AG09309 (cell line): ENCODE measurements around the gene ZNF333.

Source experiments
- DNase-seq: peaks from one replicate; pipeline ENCODE4 v3.0.0-alpha.2; 2010; ENCODE audit warnings: low read depth
- H3K4me3 ChIP-seq: 2 replicates; pipeline ENCODE4 v1.5.1; 2011; ENCODE audit warnings: mild to moderate bottlenecking, low read depth, low read length, moderate library complexity; ENCODE audit not compliant: control insufficient read depth
- CTCF ChIP-seq: IDR thresholded peaks from 2 replicates; pipeline ENCODE4 v1.5.1; 2011; ENCODE audit warnings: mild to moderate bottlenecking, low read depth, low read length, inconsistent platforms; ENCODE audit not compliant: insufficient read depth, control insufficient read depth; ENCODE audit errors: missing control alignments

The ZNF333 gene

DNA sequence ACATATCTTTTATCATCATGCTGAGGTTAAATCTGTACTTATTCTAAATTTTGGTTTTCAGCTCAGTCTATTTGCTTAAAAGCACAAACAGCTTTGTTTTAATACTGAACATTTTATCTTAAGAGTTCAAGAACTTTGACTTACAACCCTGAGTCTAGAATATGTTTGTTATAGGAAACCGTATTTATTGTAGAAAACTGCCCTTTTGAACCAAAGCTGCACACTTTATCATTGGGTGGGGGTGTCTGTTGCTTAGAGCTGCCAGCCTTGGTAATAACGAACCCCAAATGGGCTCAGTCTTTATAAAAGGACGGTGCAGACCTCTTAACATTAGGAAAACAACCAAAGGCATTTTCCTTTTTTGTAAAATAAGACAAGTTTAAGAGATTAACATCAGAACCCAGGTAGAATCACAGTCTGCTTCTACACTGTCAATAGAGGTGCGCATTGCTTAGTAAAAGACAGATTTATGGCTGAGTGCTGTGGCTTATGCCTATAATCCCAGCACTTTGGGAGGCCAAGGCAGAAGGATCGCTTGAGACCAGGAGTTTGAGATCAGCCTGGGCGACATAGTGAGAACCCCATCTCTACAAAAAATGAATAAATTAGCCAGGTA, 29.9 kb upstream of the ZNF333 start:
- DNase-seq = no peak
- H3K4me3 ChIP-seq = no peak overlapping the region
- no peak for TF ChIP-seq CTCF

DNA sequence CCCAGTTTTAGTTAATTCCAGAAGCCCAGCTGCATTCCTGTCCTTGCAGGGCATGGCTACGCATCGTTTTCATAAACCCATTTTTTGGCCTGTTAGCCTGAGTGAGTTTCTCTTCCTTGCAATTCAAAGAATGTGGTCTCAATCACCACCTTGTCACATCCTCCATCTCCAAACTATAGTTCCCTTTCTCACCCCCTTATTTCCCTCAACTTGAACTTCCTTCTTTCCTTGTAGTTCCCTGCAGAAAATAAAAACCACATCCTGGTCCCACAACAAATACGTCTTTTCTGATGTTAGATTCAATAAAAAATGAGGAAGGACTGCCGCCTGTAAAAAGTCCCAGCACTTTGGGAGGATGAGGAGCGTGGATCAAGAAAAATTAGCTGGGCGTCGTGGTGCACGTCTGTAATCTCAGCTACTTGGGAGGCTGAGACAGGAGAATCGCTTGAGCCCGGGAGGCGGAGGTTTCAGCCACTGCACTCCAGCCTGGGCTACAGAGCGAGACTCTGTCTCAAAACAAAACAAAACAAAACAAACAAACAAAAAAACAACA, 28.4 kb upstream of the ZNF333 start:
- no peak overlapping the region for H3K4me3 ChIP-seq
- DNase-seq = no peak
- TF ChIP-seq CTCF = no peak

DNA sequence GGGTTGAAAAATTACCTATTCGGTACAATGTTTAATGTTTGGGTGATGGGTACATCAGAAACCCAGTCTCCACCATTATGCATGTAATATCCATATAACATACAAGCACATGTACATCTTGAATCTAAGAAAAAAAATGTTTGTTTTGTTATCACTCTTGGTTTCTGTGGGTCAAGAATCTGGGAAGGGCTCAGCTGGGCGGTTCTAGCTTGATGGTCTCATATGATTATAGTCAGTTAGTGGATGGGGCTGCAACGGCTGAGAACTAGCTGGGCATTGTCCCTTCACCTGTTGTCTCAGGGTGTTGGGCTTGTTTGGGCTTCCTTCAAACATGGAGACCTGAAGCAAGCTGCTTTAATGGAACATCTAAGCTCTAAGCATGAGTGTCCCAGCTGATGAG, 19.9 kb upstream of the ZNF333 start:
- DNase-seq = no peak
- no peak overlapping the region for H3K4me3 ChIP-seq
- TF ChIP-seq CTCF = no peak

- no peak for TF ChIP-seq CTCF
- DNase-seq = no peak
- no peak overlapping the region for H3K4me3 ChIP-seq
These were observed 19.4 kb upstream of the ZNF333 start for GRCh38 chr19:14670408-14670807.

- no peak overlapping the region for H3K4me3 ChIP-seq
- TF ChIP-seq CTCF = no peak
- no peak for DNase-seq
These were observed 17.5 kb upstream of the ZNF333 start for GRCh38 chr19:14672188-14672872.

DNA sequence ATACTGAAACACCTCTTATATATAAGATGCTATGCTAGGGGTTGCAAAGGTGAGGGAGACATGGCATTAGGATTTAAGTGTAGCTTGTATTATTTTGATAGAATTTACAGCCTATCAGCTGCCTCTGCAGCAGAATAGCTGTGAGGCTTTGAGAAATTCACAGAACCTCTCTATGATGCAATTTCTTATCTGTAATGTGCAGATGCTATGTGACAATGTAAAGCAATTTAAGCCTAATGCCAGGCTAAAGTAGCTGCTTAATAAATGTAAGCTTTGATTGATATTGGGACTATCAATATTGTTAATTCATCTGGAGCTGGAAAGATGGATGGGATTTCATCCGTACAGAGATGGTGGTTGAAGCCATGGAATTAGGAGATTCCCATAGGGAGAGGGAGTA, 16.8 kb upstream of the ZNF333 start:
- DNase-seq = no peak
- TF ChIP-seq CTCF = no peak

DNA sequence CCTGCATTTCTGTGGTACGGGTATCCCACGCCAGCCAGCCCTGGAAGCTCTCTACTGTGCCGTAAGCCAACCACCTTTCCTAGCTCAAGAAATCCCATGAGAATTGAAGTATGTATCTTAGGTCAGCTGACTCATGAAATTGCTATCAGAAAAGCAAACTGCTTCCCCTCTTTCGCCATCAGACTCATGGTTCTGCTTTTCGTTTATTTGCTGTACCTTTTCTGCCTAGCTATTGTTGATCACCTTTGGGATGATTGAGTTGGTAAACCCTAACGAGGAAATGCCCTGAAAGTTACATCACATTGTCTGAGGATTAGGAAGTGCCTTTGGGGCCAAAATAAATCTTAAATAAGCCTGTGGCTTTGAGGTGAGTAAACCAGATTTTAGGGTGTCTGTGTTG, 15.1 kb upstream of the ZNF333 start, which contains the start of gene ADGRE3:
TSS of gene ADGRE3 (minus strand) at position 81 of the 400 bp plus-strand sequence. CDS start at position 7, 74 bp downstream.
- TF ChIP-seq CTCF = no peak

More for the DNA sequence above, 16.8 kb upstream of the ZNF333 start:
- H3K4me3 ChIP-seq = no peak overlapping the region

More for the DNA sequence above, 15.1 kb upstream of the ZNF333 start, which contains the start of gene ADGRE3:
- no peak for DNase-seq
- H3K4me3 ChIP-seq = no peak within 1 kb of the TSS
